HCT116 (cell line): ENCODE results near the gene R3HDM4. TPM values are rescaled to one million over a fixed set of nuclear protein-coding genes. Genes with fewer than 3 reads are reported as not detected.

ENCODE experiments used
- ATAC-seq: fragments of 200-7000 bp; cut with Tn5 transposase; 2 replicates; pipeline ENCODE4 v1.9.1; 2020; ENCODE audit warnings: mild to moderate bottlenecking, moderate library complexity
- BruUV-seq: library from RNA; stranded (reverse); fragments of 400-500 nt; replicated peaks from 2 replicates; lab custom pipeline; 2021; lab: Mats Ljungman, UMichigan
- CTCF ChIA-PET: fragments of 300-600 bp; sonication (Branson Sonifier 250); formaldehyde crosslinking; loops from one replicate; lab custom pipeline; 2021; ENCODE audit warnings: antibody characterized with exemption; lab: Charles Lee
- POLR2A ChIA-PET: fragments of 300-600, 350-600 bp; sonication (Branson Sonifier 250); formaldehyde crosslinking; loops from one replicate; lab custom pipeline; 2021; ENCODE audit warnings: antibody characterized with exemption; lab: Charles Lee
- RAD21 ChIA-PET, 2 experiments: fragments of 300-600 bp; sonication (Branson Sonifier 250); formaldehyde crosslinking; loops; one replicate each; lab custom pipeline; 2023; ENCODE audit warnings: low total read pairs in 2 of 2; ENCODE audit not compliant: uncharacterized antibody in 2 of 2, unreplicated experiment in 2 of 2, low non-redundant PET in 1 of 2; lab: Charles Lee
- DNase-seq: peaks from one replicate; pipeline ENCODE4 v3.0.0-alpha.2; 2010; ENCODE audit warnings: low read depth, low spot score
- H2AFZ ChIP-seq: fragments of 200-600 bp; shearing (Covaris generic), sonication (generic); 2 replicates; pipeline ENCODE4 v1.6.1; 2017; ENCODE audit warnings: low read depth, mixed run types, mixed read lengths, antibody characterized with exemption, low read length; ENCODE audit not compliant: poor library complexity, severe bottlenecking
- H3K27ac ChIP-seq: 2 replicates; pipeline ENCODE4 v1.5.1; 2012; ENCODE audit warnings: low read depth, low read length
- H3K27me3 ChIP-seq: fragments of 200-600 bp; sonication (generic); 2 replicates; pipeline ENCODE4 v1.6.1; 2016; ENCODE audit warnings: mixed run types, low read length, mixed read lengths; ENCODE audit not compliant: insufficient read depth
- H3K36me3 ChIP-seq, 2 experiments: fragments of 200-500 bp in 1 of 2; fragments of 200-600 bp in 1 of 2; sonication (Bioruptor generic) in 1 of 2; sonication (generic) in 1 of 2; 2 replicates each; pipeline versions ENCODE4 v1.5.1 to v1.6.1; 2014 to 2016; ENCODE audit warnings: low read length in 2 of 2, inconsistent platforms in 1 of 2, mixed read lengths in 1 of 2, mixed run types in 1 of 2; ENCODE audit not compliant: insufficient read depth in 2 of 2, control insufficient read depth in 1 of 2
- H3K4me1 ChIP-seq, 2 experiments: fragments of 200-600 bp in 1 of 2; sonication (generic) in 1 of 2; 2 replicates each; pipeline versions ENCODE4 v1.5.1 to v1.6.1; 2012 to 2017; ENCODE audit warnings: low read length in 2 of 2, inconsistent platforms in 1 of 2, mild to moderate bottlenecking in 1 of 2, mixed read lengths in 1 of 2, mixed run types in 1 of 2, moderate library complexity in 1 of 2; ENCODE audit not compliant: insufficient read depth in 2 of 2, control insufficient read depth in 1 of 2
- H3K4me2 ChIP-seq: fragments of 200-600 bp; sonication (generic); 2 replicates; pipeline ENCODE4 v1.6.1; 2017; ENCODE audit warnings: mixed run types, low read length, mixed read lengths
- H3K4me3 ChIP-seq, 2 experiments: fragments of 200-600 bp in 1 of 2; sonication (generic) in 1 of 2; replicated peaks in 1 of 2; 2 replicates each; pipeline ENCODE4 v1.5.1; 2011 to 2016; ENCODE audit warnings: low read length in 2 of 2, control low read depth in 1 of 2, low read depth in 1 of 2, mild to moderate bottlenecking in 1 of 2, mixed read lengths in 1 of 2, mixed run types in 1 of 2
- H3K79me2 ChIP-seq: fragments of 200-600 bp; sonication (generic); 2 replicates; pipeline ENCODE4 v1.6.1; 2017; ENCODE audit warnings: mild to moderate bottlenecking, mixed run types, low read length, moderate library complexity, mixed read lengths; ENCODE audit not compliant: insufficient read depth
- H3K9ac ChIP-seq: fragments of 200-600 bp; sonication (generic); 2 replicates; pipeline ENCODE4 v1.6.1; 2016; ENCODE audit warnings: low read length, mixed read lengths
- H3K9me2 ChIP-seq: fragments of 200-600 bp; sonication (generic), shearing (Covaris generic); 2 replicates; pipeline ENCODE4 v1.6.1; 2017; ENCODE audit warnings: mixed run types, mild to moderate bottlenecking, moderate library complexity; ENCODE audit not compliant: insufficient read depth
- H3K9me3 ChIP-seq, 2 experiments: fragments of 200-500 bp in 1 of 2; fragments of 200-600 bp in 1 of 2; sonication (Bioruptor generic) in 1 of 2; sonication (generic) in 1 of 2; 2 replicates each; pipeline ENCODE4 v1.6.1; 2014 to 2017; ENCODE audit warnings: low read length in 2 of 2, mixed read lengths in 2 of 2, inconsistent platforms in 1 of 2, low read depth in 1 of 2, mild to moderate bottlenecking in 1 of 2, mixed run types in 1 of 2, moderate library complexity in 1 of 2; ENCODE audit not compliant: control insufficient read depth in 1 of 2, insufficient read depth in 1 of 2
- H4K20me1 ChIP-seq: fragments of 200-600 bp; sonication (generic), shearing (Covaris generic); 2 replicates; pipeline ENCODE4 v1.6.1; 2017; ENCODE audit warnings: mixed run types, mild to moderate bottlenecking, moderate library complexity; ENCODE audit not compliant: insufficient read depth
- ATF3 ChIP-seq: IDR thresholded peaks from 2 replicates; pipeline ENCODE4 v1.6.1; 2012
- CBX3 ChIP-seq: IDR thresholded peaks from 2 replicates; pipeline ENCODE4 v1.6.1; 2012; ENCODE audit warnings: low read depth
- CTCF ChIP-seq, 3 experiments: fragments of 200-600 bp in 1 of 3; sonication (generic) in 1 of 3; IDR thresholded peaks in 2 of 3; conservative IDR thresholded peaks in 1 of 3; 2 replicates each; pipeline ENCODE4 v1.5.1; 2012 to 2017; ENCODE audit warnings: low read depth in 2 of 3, low read length in 2 of 3, antibody characterized with exemption in 1 of 3, borderline replicate concordance in 1 of 3, control low read depth in 1 of 3, mild to moderate bottlenecking in 1 of 3, mixed read lengths in 1 of 3, mixed run types in 1 of 3, moderate library complexity in 1 of 3; ENCODE audit not compliant: insufficient read depth in 1 of 3
- EGR1 ChIP-seq: IDR thresholded peaks from 2 replicates; pipeline ENCODE4 v1.6.1; 2012; ENCODE audit warnings: low read depth
- ELF1 ChIP-seq: IDR thresholded peaks from 2 replicates; pipeline ENCODE4 v1.6.1; 2012; ENCODE audit warnings: low read depth, borderline replicate concordance
- EZH2 ChIP-seq: fragments of 200-600 bp; sonication (generic); IDR thresholded peaks from 2 replicates; pipeline ENCODE4 v1.6.1; 2017; ENCODE audit warnings: antibody characterized with exemption, mixed run types
- EZH2phosphoT487 ChIP-seq: fragments of 200-600 bp; IDR thresholded peaks from 2 replicates; pipeline ENCODE4 v1.6.1; 2018; ENCODE audit warnings: antibody characterized with exemption, borderline replicate concordance
- FOSL1 ChIP-seq: IDR thresholded peaks from 2 replicates; pipeline ENCODE4 v1.6.1; 2012; ENCODE audit warnings: low read depth
- JUND ChIP-seq: IDR thresholded peaks from 2 replicates; pipeline ENCODE4 v1.6.1; 2012
- POLR2A ChIP-seq: IDR thresholded peaks from 2 replicates; pipeline ENCODE4 v1.7.0; 2011; ENCODE audit warnings: borderline replicate concordance; ENCODE audit not compliant: insufficient read depth, insufficient read length; ENCODE audit errors: extremely low read depth
- POLR2AphosphoS5 ChIP-seq: IDR thresholded peaks from 2 replicates; pipeline ENCODE4 v1.6.1; 2011; ENCODE audit warnings: mild to moderate bottlenecking, low read depth, low read length, moderate library complexity
- RAD21 ChIP-seq: IDR thresholded peaks from 2 replicates; pipeline ENCODE4 v1.6.1; 2012; ENCODE audit warnings: low read depth, mild to moderate bottlenecking
- REST ChIP-seq: IDR thresholded peaks from 2 replicates; pipeline ENCODE4 v1.6.1; 2012; ENCODE audit warnings: low read depth
- SIN3A ChIP-seq: IDR thresholded peaks from 2 replicates; pipeline ENCODE4 v1.6.1; 2012; ENCODE audit warnings: low read depth
- SP1 ChIP-seq: IDR thresholded peaks from 2 replicates; pipeline ENCODE4 v1.6.1; 2012; ENCODE audit warnings: low read depth
- SRF ChIP-seq: IDR thresholded peaks from 2 replicates; pipeline ENCODE4 v1.6.1; 2012; ENCODE audit warnings: low read depth
- YY1 ChIP-seq: IDR thresholded peaks from 2 replicates; pipeline ENCODE4 v1.6.1; 2011; ENCODE audit warnings: low read length, low read depth, moderate library complexity, mild to moderate bottlenecking; ENCODE audit not compliant: insufficient replicate concordance; ENCODE audit errors: extremely low read depth
- intact Hi-C: fragments of 100-400 bp; cut with micrococcal nuclease; formaldehyde crosslinking; loops from 2 replicates; pipeline ENCODE4 v1.10.0; 2022
- total RNA-seq: library from RNA; stranded (reverse); gene quantifications from one replicate; pipeline ENCODE4 v1.2.1, GENCODE V29; 2021; ENCODE audit not compliant: unreplicated experiment

R3HDM4 gene
- total RNA-seq, 1 experiment from 2014 or later, result 92.3 TPM

- peak overlapping the region; percentile 27 to 53 for H3K4me3 ChIP-seq
- H3K27ac ChIP-seq, result peak overlapping the region; percentile 80
- DNase-seq (peak; percentile 36), ATAC-seq (peak; percentile 53)
- H3K79me2 ChIP-seq, result peaks cover 18% of the 10 kb centered on the region
- H3K36me3 ChIP-seq, result no peaks in the 10 kb centered on the region
- BruUV-seq, result no TSS peak
- no peaks in the 10 kb centered on the region for H3K27me3 ChIP-seq
- peak overlapping the region; percentile 71 for H3K9ac ChIP-seq
- H4K20me1 ChIP-seq, result no peaks in the 10 kb centered on the region
- H2AFZ ChIP-seq, result no peak overlapping the region
- H3K4me1 ChIP-seq, result peaks cover 63 to 94% of the 10 kb centered on the region in 2 experiments
- POLR2A ChIA-PET, result no interaction called here
- intact Hi-C loops, result no loop called here
- H3K9me2 ChIP-seq, result no peaks in the 10 kb centered on the region
- peak overlapping the region; percentile 91 for H3K4me2 ChIP-seq
- RAD21 ChIA-PET, result interaction anchor here in 1 of 2 experiments (0.6 kb wide), 1 partner anchor 34 kb away, joined by 5 read pairs; no protein-coding TSS in a partner anchor
- CTCF ChIA-PET, result no interaction called here
- TF ChIP-seq FOSL1, result no peak
- TF ChIP-seq EZH2, result no peak
- no peak for TF ChIP-seq YY1
- no peak for TF ChIP-seq SIN3A
- TF ChIP-seq CBX3, result no peak
- no peak for TF ChIP-seq EZH2phosphoT487
- no peak for TF ChIP-seq CTCF (IDR thresholded peaks at IDR 0.05 in 2 of 3, conservative IDR thresholded peaks at IDR 0.05 in 1 of 3; ENCODE audit: borderline replicate concordance in 1 of 3, insufficient read depth in 1 of 3, low read depth in 2 of 3, low read length in 2 of 3)
- TF ChIP-seq ELF1, result no peak
- TF ChIP-seq ATF3, result no peak
- no peak; the same call in 1 of the 2 replicates for TF ChIP-seq POLR2AphosphoS5
- TF ChIP-seq RAD21, result no peak
- no peak for TF ChIP-seq REST
- no peak for TF ChIP-seq EGR1
- no peak for TF ChIP-seq POLR2A
- TF ChIP-seq SRF, result no peak
- TF ChIP-seq JUND, result no peak
- TF ChIP-seq SP1, result no peak
- no peaks in the 10 kb centered on the region for H3K9me3 ChIP-seq
Measured at GRCh38 chr19:956766-957440, 43.9 kb upstream of the R3HDM4 start.
